GM06990 (cell line): ENCODE data around the gene WWTR1.

Source experiments
- DNase-seq: peaks from one replicate; pipeline ENCODE4 v3.0.0-alpha.2; 2011; ENCODE audit not compliant: insufficient read length; ENCODE audit errors: extremely low read depth
- H3K27me3 ChIP-seq: replicated peaks from 2 replicates; pipeline ENCODE4 v1.6.0; 2011; ENCODE audit warnings: low read length; ENCODE audit not compliant: control insufficient read depth, insufficient read depth
- H3K36me3 ChIP-seq: 2 replicates; pipeline ENCODE4 v1.5.1; 2011; ENCODE audit warnings: low read length; ENCODE audit not compliant: control insufficient read depth, insufficient read depth
- H3K4me3 ChIP-seq: replicated peaks from 2 replicates; pipeline ENCODE4 v1.5.1; 2011; ENCODE audit warnings: low read depth, mild to moderate bottlenecking, control low read depth, low read length
- TF ChIP-seq, protein P1 (sequence below): IDR thresholded peaks from 2 replicates; pipeline ENCODE4 v1.5.1; 2011; ENCODE audit warnings: low read length, control low read depth, mild to moderate bottlenecking, inconsistent platforms; ENCODE audit not compliant: insufficient read depth, poor library complexity, severe bottlenecking

The WWTR1 gene

DNA sequence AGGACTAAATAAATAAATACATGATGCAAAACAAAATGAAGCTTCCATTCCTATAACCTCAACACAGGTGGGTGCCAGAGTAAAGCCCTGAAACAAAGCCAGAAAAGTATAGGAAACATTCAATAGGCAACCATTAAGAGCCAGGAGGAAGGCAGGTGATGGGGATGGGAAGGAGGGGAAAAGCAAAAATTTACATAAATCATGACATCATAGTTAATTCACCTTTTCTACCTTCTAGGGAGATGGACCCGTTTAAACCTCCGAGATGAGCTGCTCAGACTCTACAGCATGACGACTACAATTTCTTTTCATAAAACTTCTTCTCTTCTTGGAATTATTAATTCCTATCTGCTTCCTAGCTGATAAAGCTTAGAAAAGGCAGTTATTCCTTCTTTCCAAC is 155.4 kb downstream of the WWTR1 start:
- DNase-seq, result no peak
- TF ChIP-seq, protein P1, sequence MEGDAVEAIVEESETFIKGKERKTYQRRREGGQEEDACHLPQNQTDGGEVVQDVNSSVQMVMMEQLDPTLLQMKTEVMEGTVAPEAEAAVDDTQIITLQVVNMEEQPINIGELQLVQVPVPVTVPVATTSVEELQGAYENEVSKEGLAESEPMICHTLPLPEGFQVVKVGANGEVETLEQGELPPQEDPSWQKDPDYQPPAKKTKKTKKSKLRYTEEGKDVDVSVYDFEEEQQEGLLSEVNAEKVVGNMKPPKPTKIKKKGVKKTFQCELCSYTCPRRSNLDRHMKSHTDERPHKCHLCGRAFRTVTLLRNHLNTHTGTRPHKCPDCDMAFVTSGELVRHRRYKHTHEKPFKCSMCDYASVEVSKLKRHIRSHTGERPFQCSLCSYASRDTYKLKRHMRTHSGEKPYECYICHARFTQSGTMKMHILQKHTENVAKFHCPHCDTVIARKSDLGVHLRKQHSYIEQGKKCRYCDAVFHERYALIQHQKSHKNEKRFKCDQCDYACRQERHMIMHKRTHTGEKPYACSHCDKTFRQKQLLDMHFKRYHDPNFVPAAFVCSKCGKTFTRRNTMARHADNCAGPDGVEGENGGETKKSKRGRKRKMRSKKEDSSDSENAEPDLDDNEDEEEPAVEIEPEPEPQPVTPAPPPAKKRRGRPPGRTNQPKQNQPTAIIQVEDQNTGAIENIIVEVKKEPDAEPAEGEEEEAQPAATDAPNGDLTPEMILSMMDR, result no peak
- H3K27me3 ChIP-seq, result no peaks in the 10 kb centered on the region
- H3K36me3 ChIP-seq, result no peaks in the 10 kb centered on the region
- no peak overlapping the region for H3K4me3 ChIP-seq

GRCh38 chr3:149501524-149501923 is 156.3 kb downstream of the WWTR1 start:
- Histone ChIP-seq H3K36me3 (no peaks in the 10 kb centered on the region), H3K4me3 (no peak overlapping the region), H3K27me3 (no peaks in the 10 kb centered on the region)
- TF ChIP-seq, protein P1, result no peak
- DNase-seq, result no peak

DNA sequence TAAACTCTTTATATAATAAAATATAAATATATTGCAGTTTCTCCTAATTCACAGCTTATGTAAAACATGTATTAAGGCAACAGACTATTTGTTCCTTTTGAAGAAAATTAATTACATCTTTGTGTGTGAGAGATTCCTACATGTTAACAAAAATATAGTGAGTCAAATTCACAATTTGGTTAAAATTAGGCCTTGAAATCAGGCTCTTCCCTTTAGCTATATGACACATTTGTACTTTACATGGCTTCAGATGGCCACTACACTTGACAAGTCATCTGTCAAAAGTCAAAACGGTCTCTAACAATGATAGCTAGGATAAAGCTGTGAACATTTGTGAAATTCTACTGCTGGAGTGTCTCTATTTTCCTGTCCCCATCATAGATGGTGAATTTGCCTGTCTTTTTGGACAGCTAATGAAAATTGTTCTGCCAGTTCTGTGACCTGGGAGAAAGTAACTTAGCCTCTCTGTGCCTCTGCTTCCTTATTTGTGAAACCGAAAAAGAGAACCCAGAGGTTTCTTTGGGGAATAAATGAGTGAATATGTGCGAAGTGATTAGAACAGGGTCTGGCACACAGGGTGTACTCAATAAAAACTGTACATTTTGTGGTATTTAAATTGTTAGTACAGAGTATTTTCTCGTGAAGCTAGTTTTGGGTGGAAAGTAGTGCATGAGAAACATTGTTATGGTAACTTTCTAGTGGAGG is 159.7 kb downstream of the WWTR1 start:
- TF ChIP-seq, protein P1, result no peak
- DNase-seq, result no peak
- Histone ChIP-seq H3K36me3 (no peaks in the 10 kb centered on the region), H3K27me3 (no peaks in the 10 kb centered on the region), H3K4me3 (no peak overlapping the region)

DNA sequence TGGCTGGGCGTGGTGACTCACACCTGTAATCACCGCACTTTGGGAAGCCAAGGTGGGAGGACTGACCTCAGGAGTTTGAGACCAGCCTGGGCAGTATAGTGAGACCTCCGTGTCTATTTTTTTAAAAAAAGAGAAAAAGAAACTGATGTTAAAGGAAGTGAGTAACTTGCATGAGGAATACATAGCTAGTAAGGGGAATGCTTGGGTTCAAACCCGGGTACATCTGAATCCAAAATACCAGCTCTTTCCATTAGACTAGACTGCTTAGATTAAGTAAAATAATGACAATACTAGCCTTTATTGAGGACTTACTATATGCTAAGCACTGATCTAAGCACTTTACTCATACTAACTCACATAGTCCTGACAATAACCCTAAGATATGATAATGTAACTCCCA is 160.9 kb downstream of the WWTR1 start:
- Histone ChIP-seq H3K36me3 (no peaks in the 10 kb centered on the region), H3K4me3 (no peak overlapping the region), H3K27me3 (no peaks in the 10 kb centered on the region)
- DNase-seq, result no peak
- TF ChIP-seq, protein P1, result no peak

DNA sequence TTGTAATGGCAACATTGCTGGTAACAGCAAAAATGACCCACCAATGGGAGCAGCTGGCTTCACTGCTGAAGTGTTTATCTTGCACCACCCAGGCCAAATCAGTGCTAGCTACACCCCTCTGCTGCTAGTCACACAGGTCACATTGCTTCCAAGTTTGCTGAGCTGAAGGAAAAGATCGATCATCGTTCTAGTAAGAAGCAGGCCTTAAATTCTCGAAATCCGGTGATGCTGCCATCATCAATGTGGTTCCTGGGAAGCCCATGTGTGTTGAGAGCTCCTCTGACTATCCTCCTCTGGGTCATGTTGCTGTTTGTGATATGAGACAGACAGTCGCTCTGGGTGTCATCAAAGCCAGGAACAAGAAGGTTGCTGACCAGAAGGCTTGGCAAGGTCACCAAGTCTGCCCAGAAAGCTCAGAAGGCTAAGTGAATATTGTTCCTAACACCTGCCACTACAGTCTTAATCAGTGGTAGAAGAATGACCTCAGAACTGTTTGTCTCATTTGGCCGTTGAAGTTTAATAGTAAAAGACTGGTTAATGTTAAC is 162.2 kb downstream of the WWTR1 start:
- Histone ChIP-seq H3K27me3 (no peaks in the 10 kb centered on the region), H3K4me3 (no peak overlapping the region), H3K36me3 (no peaks in the 10 kb centered on the region)
- DNase-seq, result no peak
- TF ChIP-seq, protein P1, result no peak
